HepG2 (cell line): ENCODE data around the gene ASB14. TPM values are rescaled to one million over a fixed set of nuclear protein-coding genes. Genes with fewer than 3 reads are reported as not detected.

ENCODE experiments used
- ATAC-seq: fragments of 200-7000 bp; cut with Tn5 transposase; 3 replicates; pipeline ENCODE4 v1.9.1; 2020; ENCODE audit warnings: mild to moderate bottlenecking, moderate library complexity
- BruUV-seq: library from RNA; stranded (reverse); fragments of 400-500 nt; replicated peaks from 2 replicates; lab custom pipeline; 2021; lab: Mats Ljungman, UMichigan
- CTCF ChIA-PET: fragments of 300-600 bp; formaldehyde crosslinking; extraction: SDS; loops from one replicate; lab custom pipeline; 2021; ENCODE audit warnings: low total read pairs, inconsistent platforms, low intra/inter-chr PET ratio; lab: Yijun Ruan, JAX
- POLR2A ChIA-PET: fragments of 350-600 bp; sonication (Branson Sonifier 250); formaldehyde crosslinking; loops from one replicate; lab custom pipeline; 2020; ENCODE audit warnings: antibody characterized with exemption, inconsistent platforms; lab: Yijun Ruan, JAX
- DNase-seq: peaks from one replicate; pipeline ENCODE4 v3.0.0-alpha.2; 2015; ENCODE audit warnings: low spot score
- FAIRE-seq: peaks from 3 replicates; lab custom pipeline; 2011; peaks lifted over from hg19 to GRCh38; lab: Jason Lieb, UNC
- H2AFZ ChIP-seq: one replicate; pipeline ENCODE4 v1.6.1; 2011; ENCODE audit warnings: low read length, inconsistent platforms
- H3K27ac ChIP-seq: fragments of 300-600 bp; 3 replicates; pipeline ENCODE4 v1.8.0; 2011; ENCODE audit warnings: mixed run types, mild to moderate bottlenecking, mixed read lengths, low read length, inconsistent platforms; ENCODE audit not compliant: insufficient read depth; ENCODE audit errors: extremely low read length
- H3K27me3 ChIP-seq, 2 experiments: fragments of 200-600 bp in 1 of 2; 2 replicates in 1 of 2; 3 replicates in 1 of 2; pipeline versions ENCODE4 v1.6.0 to v1.8.0; 2011; ENCODE audit warnings: low read length in 2 of 2, mild to moderate bottlenecking in 2 of 2, moderate library complexity in 2 of 2, inconsistent platforms in 1 of 2; ENCODE audit not compliant: insufficient read depth in 2 of 2, control insufficient read depth in 1 of 2
- H3K36me3 ChIP-seq, 2 experiments: fragments of 200-600 bp in 1 of 2; replicated peaks in 1 of 2; 2 replicates in 1 of 2; 3 replicates in 1 of 2; pipeline versions ENCODE4 v1.5.1 to v1.8.0; 2011; ENCODE audit warnings: low read length in 2 of 2, inconsistent platforms in 1 of 2; ENCODE audit not compliant: insufficient read depth in 2 of 2, control insufficient read depth in 1 of 2
- H3K4me1 ChIP-seq: 2 replicates; pipeline ENCODE4 v1.5.1; 2012; ENCODE audit warnings: low read length, inconsistent platforms; ENCODE audit not compliant: insufficient read depth
- H3K4me2 ChIP-seq: 2 replicates; pipeline ENCODE4 v1.6.0; 2011; ENCODE audit warnings: low read depth, low read length, inconsistent platforms
- H3K4me3 ChIP-seq, 3 experiments: fragments of 200-600 bp in 1 of 3; sonication (generic), shearing (Covaris generic) in 1 of 3; replicated peaks in 1 of 3; 2 replicates each; pipeline ENCODE4 v1.5.1; 2011 to 2016; ENCODE audit warnings: low read length in 3 of 3, inconsistent platforms in 2 of 3, low read depth in 2 of 3, mild to moderate bottlenecking in 2 of 3, control low read depth in 1 of 3, mixed read lengths in 1 of 3; ENCODE audit not compliant: insufficient read depth in 1 of 3
- H3K79me2 ChIP-seq: one replicate; pipeline ENCODE4 v1.6.1; 2011; ENCODE audit warnings: low read length, inconsistent platforms; ENCODE audit not compliant: insufficient read depth
- H3K9ac ChIP-seq: 2 replicates; pipeline ENCODE4 v1.6.0; 2011; ENCODE audit warnings: mild to moderate bottlenecking, low read depth, low read length, inconsistent platforms; ENCODE audit not compliant: insufficient read depth
- H3K9me3 ChIP-seq: 2 replicates; pipeline ENCODE4 v1.5.1; 2012; ENCODE audit warnings: mild to moderate bottlenecking, low read length
- H4K20me1 ChIP-seq: 2 replicates; pipeline ENCODE4 v1.6.0; 2011; ENCODE audit warnings: inconsistent platforms, mild to moderate bottlenecking, low read length, moderate library complexity; ENCODE audit not compliant: insufficient read depth
- GATAD1 ChIP-seq: IDR thresholded peaks from 2 replicates; pipeline ENCODE4 v1.6.1; 2016; ENCODE audit warnings: missing genetic modification reagents, missing compliant biosample characterization
- KLF9 ChIP-seq: IDR thresholded peaks from 2 replicates; pipeline ENCODE4 v1.6.1; 2016; ENCODE audit warnings: low read depth
- PRMT3 ChIP-seq: sonication (generic); formaldehyde crosslinking; IDR thresholded peaks from 2 replicates; pipeline ENCODE4 v1.8.1; 2022; ENCODE audit warnings: low read depth, mild to moderate bottlenecking, moderate library complexity, missing genetic modification reagents, borderline replicate concordance
- WGBS: methylation state at CpG from one replicate; pipeline ENCODE4 v1.1.6; 2017; ENCODE audit warnings: low lambda C conversion rate; 5-methylcytosine and 5-hydroxymethylcytosine counted together
- in situ Hi-C: cut with HindIII; loops from 2 replicates; pipeline ENCODE4 v1.10.0; 2017; ENCODE audit warnings: low pct_unique_long_range_greater_than_20kb; ENCODE audit not compliant: extremely low pct_ligation_motif_present
- intact Hi-C: fragments of 100-400 bp; cut with micrococcal nuclease; formaldehyde crosslinking; loops from one replicate; pipeline ENCODE4 v1.10.0; 2022; ENCODE audit not compliant: unreplicated experiment
- polyA plus RNA-seq, 8 experiments: library from polyadenylated mRNA; depleted of rRNA in 3 of 8; stranded (reverse) in 7 of 8; unstranded in 1 of 8; fragments of >200 nt; fragmentation: Illumina TruSeq in 4 of 8; extraction: Trizol in 4 of 8; gene quantifications; 2 replicates each; pipeline versions ENCODE4 v1.2.1 to v1.2.3, GENCODE V29; 2011 to 2016; ENCODE audit warnings: low read depth in 4 of 8, missing spikeins in 1 of 8, mixed read lengths in 1 of 8; ENCODE audit not compliant: insufficient read depth in 1 of 8
- total RNA-seq, 5 experiments: library from RNA; depleted of rRNA; stranded (reverse); fragments of >200 nt; fragmentation: Illumina TruSeq; extraction: Trizol; gene quantifications; 2 replicates each; pipeline ENCODE4 v1.2.3, GENCODE V29; 2016; ENCODE audit warnings: low read depth in 1 of 5
- TF ChIP-seq, protein P1 (sequence below): sonication (generic); formaldehyde crosslinking; IDR thresholded peaks from 2 replicates; pipeline ENCODE4 v1.8.1; 2023; ENCODE audit warnings: mild to moderate bottlenecking, missing genetic modification reagents
- TF ChIP-seq, protein P2 (sequence below): sonication (generic); formaldehyde crosslinking; IDR thresholded peaks from 2 replicates; pipeline ENCODE4 v1.9.0; 2021; ENCODE audit warnings: missing genetic modification reagents, borderline replicate concordance
- TF ChIP-seq, protein P3 (sequence below): sonication (generic); formaldehyde crosslinking; IDR thresholded peaks from 2 replicates; pipeline ENCODE4 v1.4.0; 2020; ENCODE audit warnings: missing genetic modification reagents

The ASB14 gene
- total and polyA plus RNA-seq, 2 of the 13 experiments (the other 11 are each of a cell fraction or from before 2014, with no cell fraction given), result not detected

DNA sequence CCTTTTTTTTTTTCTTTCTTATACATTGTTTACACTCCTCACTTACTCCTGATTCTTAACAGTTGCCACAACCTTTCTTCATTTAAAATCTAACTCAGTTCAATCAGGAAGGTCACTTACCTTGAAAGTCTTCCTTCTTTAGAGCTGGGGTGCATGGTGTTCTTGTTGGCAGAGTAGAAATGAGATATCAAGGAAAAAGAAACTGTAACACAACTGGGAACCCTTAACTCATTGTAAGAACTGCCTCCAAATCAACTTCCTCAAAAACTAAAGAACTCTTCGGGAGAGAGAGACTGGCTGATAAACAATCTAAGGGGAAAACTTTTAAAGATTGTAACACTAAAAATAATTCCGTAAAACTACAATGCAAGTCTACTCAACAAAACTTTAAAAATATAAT, 66.3 kb downstream of the ASB14 start:
- Histone ChIP-seq H3K36me3 (no peaks in the 10 kb centered on the region), H3K27ac (no peak overlapping the region), H3K4me2 (peak overlapping the region; percentile 98), H3K4me3 (no peak overlapping the region), H3K9me3 (no peaks in the 10 kb centered on the region), H4K20me1 (peaks cover 8% of the 10 kb centered on the region; the same call in 1 of the 2 replicates), H2AFZ (peak overlapping the region; percentile 34), H3K9ac (no peak overlapping the region), H3K4me1 (peaks cover 32% of the 10 kb centered on the region), H3K79me2 (peaks cover 25% of the 10 kb centered on the region), H3K27me3 (no peaks in the 10 kb centered on the region; a peak in 1 of 5 replicates)
- no peak for FAIRE-seq
- DNase-seq, result no peak
- no peak for TF ChIP-seq PRMT3
- TF ChIP-seq, protein P1, sequence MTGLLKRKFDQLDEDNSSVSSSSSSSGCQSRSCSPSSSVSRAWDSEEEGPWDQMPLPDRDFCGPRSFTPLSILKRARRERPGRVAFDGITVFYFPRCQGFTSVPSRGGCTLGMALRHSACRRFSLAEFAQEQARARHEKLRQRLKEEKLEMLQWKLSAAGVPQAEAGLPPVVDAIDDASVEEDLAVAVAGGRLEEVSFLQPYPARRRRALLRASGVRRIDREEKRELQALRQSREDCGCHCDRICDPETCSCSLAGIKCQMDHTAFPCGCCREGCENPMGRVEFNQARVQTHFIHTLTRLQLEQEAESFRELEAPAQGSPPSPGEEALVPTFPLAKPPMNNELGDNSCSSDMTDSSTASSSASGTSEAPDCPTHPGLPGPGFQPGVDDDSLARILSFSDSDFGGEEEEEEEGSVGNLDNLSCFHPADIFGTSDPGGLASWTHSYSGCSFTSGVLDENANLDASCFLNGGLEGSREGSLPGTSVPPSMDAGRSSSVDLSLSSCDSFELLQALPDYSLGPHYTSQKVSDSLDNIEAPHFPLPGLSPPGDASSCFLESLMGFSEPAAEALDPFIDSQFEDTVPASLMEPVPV (CRISPR knock-in tag), result no peak
- TF ChIP-seq, protein P2, sequence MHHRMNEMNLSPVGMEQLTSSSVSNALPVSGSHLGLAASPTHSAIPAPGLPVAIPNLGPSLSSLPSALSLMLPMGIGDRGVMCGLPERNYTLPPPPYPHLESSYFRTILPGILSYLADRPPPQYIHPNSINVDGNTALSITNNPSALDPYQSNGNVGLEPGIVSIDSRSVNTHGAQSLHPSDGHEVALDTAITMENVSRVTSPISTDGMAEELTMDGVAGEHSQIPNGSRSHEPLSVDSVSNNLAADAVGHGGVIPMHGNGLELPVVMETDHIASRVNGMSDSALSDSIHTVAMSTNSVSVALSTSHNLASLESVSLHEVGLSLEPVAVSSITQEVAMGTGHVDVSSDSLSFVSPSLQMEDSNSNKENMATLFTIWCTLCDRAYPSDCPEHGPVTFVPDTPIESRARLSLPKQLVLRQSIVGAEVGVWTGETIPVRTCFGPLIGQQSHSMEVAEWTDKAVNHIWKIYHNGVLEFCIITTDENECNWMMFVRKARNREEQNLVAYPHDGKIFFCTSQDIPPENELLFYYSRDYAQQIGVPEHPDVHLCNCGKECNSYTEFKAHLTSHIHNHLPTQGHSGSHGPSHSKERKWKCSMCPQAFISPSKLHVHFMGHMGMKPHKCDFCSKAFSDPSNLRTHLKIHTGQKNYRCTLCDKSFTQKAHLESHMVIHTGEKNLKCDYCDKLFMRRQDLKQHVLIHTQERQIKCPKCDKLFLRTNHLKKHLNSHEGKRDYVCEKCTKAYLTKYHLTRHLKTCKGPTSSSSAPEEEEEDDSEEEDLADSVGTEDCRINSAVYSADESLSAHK (CRISPR knock-in tag), result no peak
- no peak for TF ChIP-seq GATAD1 (CRISPR knock-in tag)
- no peak for TF ChIP-seq KLF9 (CRISPR knock-in tag)
- TF ChIP-seq, protein P3, sequence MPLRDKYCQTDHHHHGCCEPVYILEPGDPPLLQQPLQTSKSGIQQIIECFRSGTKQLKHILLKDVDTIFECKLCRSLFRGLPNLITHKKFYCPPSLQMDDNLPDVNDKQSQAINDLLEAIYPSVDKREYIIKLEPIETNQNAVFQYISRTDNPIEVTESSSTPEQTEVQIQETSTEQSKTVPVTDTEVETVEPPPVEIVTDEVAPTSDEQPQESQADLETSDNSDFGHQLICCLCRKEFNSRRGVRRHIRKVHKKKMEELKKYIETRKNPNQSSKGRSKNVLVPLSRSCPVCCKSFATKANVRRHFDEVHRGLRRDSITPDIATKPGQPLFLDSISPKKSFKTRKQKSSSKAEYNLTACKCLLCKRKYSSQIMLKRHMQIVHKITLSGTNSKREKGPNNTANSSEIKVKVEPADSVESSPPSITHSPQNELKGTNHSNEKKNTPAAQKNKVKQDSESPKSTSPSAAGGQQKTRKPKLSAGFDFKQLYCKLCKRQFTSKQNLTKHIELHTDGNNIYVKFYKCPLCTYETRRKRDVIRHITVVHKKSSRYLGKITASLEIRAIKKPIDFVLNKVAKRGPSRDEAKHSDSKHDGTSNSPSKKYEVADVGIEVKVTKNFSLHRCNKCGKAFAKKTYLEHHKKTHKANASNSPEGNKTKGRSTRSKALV (CRISPR knock-in tag), result no peak
- in situ Hi-C loops (loop anchor here (10.0 kb wide), 1 partner anchor 231 kb away; no protein-coding TSS in a partner anchor), intact Hi-C loops (loop anchor here (10.0 kb wide), 1 partner anchor 221 kb away; no protein-coding TSS in a partner anchor)
- WGBS, result 61% methylated on average over 2 of the region's 2 CpGs
- no TSS peak for BruUV-seq
- CTCF ChIA-PET, result no interaction called here
- ATAC-seq, result no peak
- POLR2A ChIA-PET, result no interaction called here
